K562 (cell line): ENCODE data around the gene ROPN1. TPM values are rescaled to one million over a fixed set of nuclear protein-coding genes. Genes with fewer than 3 reads are reported as not detected.

Experiments used
- polyA plus RNA-seq, 8 experiments: library from polyadenylated mRNA; depleted of rRNA in 4 of 8; stranded (reverse) in 5 of 8; unstranded in 3 of 8; fragments of >200 nt; fragmentation: Nextera tagmentation in 2 of 8; fragmentation: Illumina TruSeq in 1 of 8; extraction: Ambion mirVana in 2 of 8; extraction: Trizol in 1 of 8; gene quantifications; 2 replicates each; pipeline versions ENCODE4 v1.2.1 to v1.2.3, GENCODE V29; 2011 to 2014; ENCODE audit warnings: inconsistent platforms in 1 of 8, missing spikeins in 1 of 8
- total RNA-seq, 7 experiments: library from RNA; depleted of rRNA in 6 of 7; stranded (reverse); fragments of >200 nt in 6 of 7; fragmentation: Illumina TruSeq in 2 of 7; extraction: Trizol in 2 of 7; gene quantifications; 2 replicates each; pipeline versions ENCODE4 v1.2.1 to v1.2.3, GENCODE V29; 2011 to 2021; ENCODE audit warnings: low replicate concordance in 1 of 7

ROPN1 gene
- total and polyA plus RNA-seq, 9 of the 15 experiments (the other 6 are each of a cell fraction or from before 2014, with no cell fraction given): not detected

Other genes with a start within 250 kb of the ROPN1 start
- gene MYLK, start 107.8 kb downstream of the ROPN1 start, total RNA-seq (2014; rRNA removed): 0.20 TPM in 1 of 2 replicates, not detected in the other
- 0.11 TPM in 1 of 2 replicates, not detected in the other for gene MYLK, start 107.8 kb downstream of the ROPN1 start, total RNA-seq (2014; rRNA removed; fragmentation: Illumina TruSeq; extraction: Trizol)
- 0.04 and 0.18 TPM in 2 replicates for gene MYLK, start 107.8 kb downstream of the ROPN1 start, total RNA-seq (2015; rRNA removed; fragmentation: Illumina TruSeq; extraction: Trizol)
- gene MYLK, start 107.8 kb downstream of the ROPN1 start, total RNA-seq (2021): 0.53 and 0.74 TPM in 2 replicates
- gene MYLK, start 107.8 kb downstream of the ROPN1 start, polyA plus RNA-seq (2011; rRNA removed): 0.07 and 0.13 TPM in 2 replicates
- 0.07 and 0.22 TPM in 2 replicates for gene MYLK, start 107.8 kb downstream of the ROPN1 start, polyA plus RNA-seq (2014; fragmentation: Illumina TruSeq; extraction: Trizol)
- under 1 TPM; 0.11 to 0.21 TPM for gene MYLK, start 107.8 kb downstream of the ROPN1 start, polyA plus RNA-seq (2014; fragmentation: Nextera tagmentation; extraction: Ambion mirVana)
- gene MYLK, start 107.8 kb downstream of the ROPN1 start, polyA plus RNA-seq (2014; rRNA removed): not detected in 2 replicates
- gene CCDC14, start 30.9 kb downstream of the ROPN1 start, total RNA-seq (2014; rRNA removed): 38.7 and 39.0 TPM in 2 replicates
- gene CCDC14, start 30.9 kb downstream of the ROPN1 start, total RNA-seq (2014; rRNA removed; fragmentation: Illumina TruSeq; extraction: Trizol): 56.2 and 57.3 TPM in 2 replicates
- gene CCDC14, start 30.9 kb downstream of the ROPN1 start, total RNA-seq (2015; rRNA removed; fragmentation: Illumina TruSeq; extraction: Trizol): 53.2 and 64.7 TPM in 2 replicates
- gene CCDC14, start 30.9 kb downstream of the ROPN1 start, total RNA-seq (2021): 39.2 and 42.2 TPM in 2 replicates
- gene CCDC14, start 30.9 kb downstream of the ROPN1 start, polyA plus RNA-seq (2011; rRNA removed): 107 and 175 TPM in 2 replicates
- gene CCDC14, start 30.9 kb downstream of the ROPN1 start, polyA plus RNA-seq (2014; fragmentation: Illumina TruSeq; extraction: Trizol): 57.4 and 77.6 TPM in 2 replicates
- 10 to 100 TPM; 18.6 to 30.9 TPM for gene CCDC14, start 30.9 kb downstream of the ROPN1 start, polyA plus RNA-seq (2014; fragmentation: Nextera tagmentation; extraction: Ambion mirVana)
- 56.9 and 73.6 TPM in 2 replicates for gene CCDC14, start 30.9 kb downstream of the ROPN1 start, polyA plus RNA-seq (2014; rRNA removed)
- gene KALRN, start 41.2 kb upstream of the ROPN1 start, total RNA-seq (2014; rRNA removed): 3.3 and 8.2 TPM in 2 replicates
- gene KALRN, start 41.2 kb upstream of the ROPN1 start, total RNA-seq (2014; rRNA removed; fragmentation: Illumina TruSeq; extraction: Trizol): 2.7 and 3.5 TPM in 2 replicates
- 1.6 and 2.0 TPM in 2 replicates for gene KALRN, start 41.2 kb upstream of the ROPN1 start, total RNA-seq (2015; rRNA removed; fragmentation: Illumina TruSeq; extraction: Trizol)
- gene KALRN, start 41.2 kb upstream of the ROPN1 start, total RNA-seq (2021): 3.9 and 5.2 TPM in 2 replicates
- 3.2 and 5.6 TPM in 2 replicates for gene KALRN, start 41.2 kb upstream of the ROPN1 start, polyA plus RNA-seq (2011; rRNA removed)
- 3.4 and 4.0 TPM in 2 replicates for gene KALRN, start 41.2 kb upstream of the ROPN1 start, polyA plus RNA-seq (2014; fragmentation: Illumina TruSeq; extraction: Trizol)
- under 1 TPM; 0.42 to 0.45 TPM for gene KALRN, start 41.2 kb upstream of the ROPN1 start, polyA plus RNA-seq (2014; fragmentation: Nextera tagmentation; extraction: Ambion mirVana)
- 3.4 and 4.6 TPM in 2 replicates for gene KALRN, start 41.2 kb upstream of the ROPN1 start, polyA plus RNA-seq (2014; rRNA removed)